HepG2 (cell line): Measurements from ENCODE around the gene SRPRA. TPM values are rescaled to one million over a fixed set of nuclear protein-coding genes. Genes with fewer than 3 reads are reported as not detected.
A peak's percentile ranks its signal among the peaks of the same experiment; 100 is the strongest.

Experiments
- CHCHD3 ChIP-seq: sonication (generic); formaldehyde crosslinking; IDR thresholded peaks from 2 replicates; pipeline ENCODE4 v1.8.0; 2022; ENCODE audit warnings: mild to moderate bottlenecking, missing genetic modification reagents, moderate library complexity
- DMAP1 ChIP-seq: IDR thresholded peaks from 2 replicates; pipeline ENCODE4 v1.6.1; 2016
- HMGXB3 ChIP-seq: sonication (generic); formaldehyde crosslinking; IDR thresholded peaks from 2 replicates; pipeline ENCODE4 v1.4.0; 2020; ENCODE audit warnings: missing genetic modification reagents, borderline replicate concordance
- HMGXB4 ChIP-seq, 2 experiments: sonication (generic) in 1 of 2; formaldehyde crosslinking in 1 of 2; IDR thresholded peaks; 2 replicates each; pipeline versions ENCODE4 v1.4.0 to v1.6.1; 2018 to 2020; ENCODE audit warnings: missing genetic modification reagents in 2 of 2, borderline replicate concordance in 1 of 2, low read depth in 1 of 2, mild to moderate bottlenecking in 1 of 2, missing biosample characterization in 1 of 2
- IKZF1 ChIP-seq: fragments of 450-650 bp; IDR thresholded peaks from 2 replicates; pipeline ENCODE4 v1.7.1; 2016
- KLF16 ChIP-seq, 2 experiments: sonication (generic) in 1 of 2; formaldehyde crosslinking in 1 of 2; IDR thresholded peaks; 2 replicates each; pipeline versions ENCODE4 v1.6.1 to v1.8.0; 2016 to 2023; ENCODE audit warnings: missing genetic modification reagents in 2 of 2, missing compliant biosample characterization in 1 of 2
- MEF2D ChIP-seq: sonication (generic); formaldehyde crosslinking; IDR thresholded peaks from 2 replicates; pipeline ENCODE4 v1.5.1; 2020; ENCODE audit warnings: mild to moderate bottlenecking, missing genetic modification reagents
- MTERF4 ChIP-seq: sonication (generic); formaldehyde crosslinking; IDR thresholded peaks from 2 replicates; pipeline ENCODE4 v1.8.0; 2023; ENCODE audit warnings: mild to moderate bottlenecking, missing genetic modification reagents
- RARA ChIP-seq: IDR thresholded peaks from 2 replicates; pipeline ENCODE4 v1.6.1; 2016; ENCODE audit warnings: missing genetic modification reagents, missing compliant biosample characterization
- SIN3A ChIP-seq: IDR thresholded peaks from 2 replicates; pipeline ENCODE4 v1.6.1; 2011; ENCODE audit warnings: low read depth, mild to moderate bottlenecking, control low read depth, low read length, borderline replicate concordance
- TEAD2 ChIP-seq: sonication (generic); formaldehyde crosslinking; IDR thresholded peaks from 2 replicates; pipeline ENCODE4 v1.9.0; 2021; ENCODE audit warnings: missing genetic modification reagents
- THRA ChIP-seq: sonication (generic); formaldehyde crosslinking; IDR thresholded peaks from 2 replicates; pipeline ENCODE4 v1.4.0; 2020; ENCODE audit warnings: missing genetic modification reagents, borderline replicate concordance
- ZBED4 ChIP-seq: sonication (generic); formaldehyde crosslinking; IDR thresholded peaks from 2 replicates; pipeline ENCODE4 v1.4.0; 2020; ENCODE audit warnings: missing genetic modification reagents, borderline replicate concordance
- ZNF616 ChIP-seq: sonication (generic); formaldehyde crosslinking; IDR thresholded peaks from 2 replicates; pipeline ENCODE4 v1.5.0; 2020; ENCODE audit warnings: low read depth, mild to moderate bottlenecking, missing genetic modification reagents
- ZNF776 ChIP-seq: sonication (generic); formaldehyde crosslinking; IDR thresholded peaks from 2 replicates; pipeline ENCODE4 v1.4.0; 2020; ENCODE audit warnings: mild to moderate bottlenecking, missing genetic modification reagents
- polyA plus RNA-seq, 8 experiments: library from polyadenylated mRNA; depleted of rRNA in 3 of 8; stranded (reverse) in 7 of 8; unstranded in 1 of 8; fragments of >200 nt; fragmentation: Illumina TruSeq in 4 of 8; extraction: Trizol in 4 of 8; gene quantifications; 2 replicates each; pipeline versions ENCODE4 v1.2.1 to v1.2.3, GENCODE V29; 2011 to 2016; ENCODE audit warnings: low read depth in 4 of 8, missing spikeins in 1 of 8, mixed read lengths in 1 of 8; ENCODE audit not compliant: insufficient read depth in 1 of 8
- total RNA-seq, 5 experiments: library from RNA; depleted of rRNA; stranded (reverse); fragments of >200 nt; fragmentation: Illumina TruSeq; extraction: Trizol; gene quantifications; 2 replicates each; pipeline ENCODE4 v1.2.3, GENCODE V29; 2016; ENCODE audit warnings: low read depth in 1 of 5

Gene SRPRA
- total and polyA plus RNA-seq, 2 of the 13 experiments (the other 11 are each of a cell fraction or from before 2014, with no cell fraction given), result 27.7 to 64.6 TPM

- TF ChIP-seq HMGXB3 (CRISPR knock-in tag), result no peak
- TF ChIP-seq DMAP1 (CRISPR knock-in tag), result peak; percentile 67; the same call in 1 of the 2 replicates
- no peak for TF ChIP-seq ZNF616
- TF ChIP-seq MEF2D (CRISPR knock-in tag), result no peak
- no peak for TF ChIP-seq THRA
- peak; percentile 87 for TF ChIP-seq ZBED4 (CRISPR knock-in tag)
- TF ChIP-seq HMGXB4 (CRISPR knock-in tag; IDR thresholded peaks at IDR 0.05; ENCODE audit: borderline replicate concordance in 1 of 2, low read depth in 1 of 2), result peak in 1 of 2 experiments; percentile 53; a peak in 2 of 4 replicates
- no peak for TF ChIP-seq ZNF776 (CRISPR knock-in tag)
- TF ChIP-seq TEAD2 (CRISPR knock-in tag), result no peak
- peak; percentile 91 for TF ChIP-seq CHCHD3 (CRISPR knock-in tag)
- TF ChIP-seq RARA (CRISPR knock-in tag), result peak; percentile 6; the same call in 1 of the 2 replicates
- TF ChIP-seq SIN3A, result peak; percentile 64; the same call in 1 of the 2 replicates
- 0 out of 2 replicates have a peak, but pooled peaks have one; percentile 76 for TF ChIP-seq MTERF4 (CRISPR knock-in tag)
- no peak for TF ChIP-seq IKZF1
- TF ChIP-seq KLF16 (CRISPR knock-in tag; IDR thresholded peaks at IDR 0.05), result peak in 1 of 2 experiments; percentile 25; a peak in 1 of 4 replicates
Measured at GRCh38 chr11:126282736-126283591, 14.3 kb upstream of the SRPRA start, which contains the start of gene TIRAP (continued).
